ENCODE data around the gene USP21. TPM values are rescaled to one million over a fixed set of nuclear protein-coding genes. Genes with fewer than 3 reads are reported as not detected.

Gene USP21
- total and polyA plus RNA-seq, 2 donors (not counting 3 experiments of a cell fraction or from before 2014, with no cell fraction given) = 19.7 to 29.2 TPM

GRCh38 chr1:161174911-161175310 is 15.6 kb downstream of the USP21 start:
- Histone ChIP-seq H3K79me2 (ENCODE audit: control insufficient read depth, insufficient read depth, low read length) (peaks cover 8% of the 10 kb centered on the region), H3K27me3 (ENCODE audit: control insufficient read depth in 2 of 2, insufficient read depth in 2 of 2, low read length in 2 of 2) (no peaks in the 10 kb centered on the region), H3K9ac (replicated peaks; ENCODE audit: extremely low read depth, insufficient read depth, low read length) (no peak overlapping the region), H2AFZ (ENCODE audit: low read depth, low read length) (no peak overlapping the region), H4K20me1 (replicated peaks; ENCODE audit: control insufficient read depth, extremely low read depth, insufficient read depth, low read length) (no peaks in the 10 kb centered on the region), H3K27ac (ENCODE audit: insufficient read depth, low read depth, low read length) (no peak overlapping the region), H3K4me2 (ENCODE audit: insufficient read depth, low read length) (no peak overlapping the region), H3K4me1 (ENCODE audit: control insufficient read depth, extremely low read depth, insufficient read depth, low read length) (peaks cover 11% of the 10 kb centered on the region), H3K36me3 (ENCODE audit: control insufficient read depth in 2 of 2, extremely low read depth in 1 of 2, insufficient read depth in 2 of 2, low read length in 2 of 2) (peaks cover 11 to 20% of the 10 kb centered on the region in 2 experiments), H3K9me3 (replicated peaks; ENCODE audit: control insufficient read depth, insufficient read depth, low read length) (no peaks in the 10 kb centered on the region), H3K4me3 (replicated peaks in 1 of 3; ENCODE audit: insufficient read depth in 1 of 3, low read depth in 1 of 3, low read length in 3 of 3) (no peak overlapping the region), H3K9me1 (replicated peaks; ENCODE audit: control insufficient read depth, extremely low read depth, insufficient read depth, low read length) (no peaks in the 10 kb centered on the region)
- BruUV-seq (replicated peaks) = no TSS peak
- DNase-seq (ENCODE audit: low read depth, low spot score) (no peak), FAIRE-seq (no peak)
- ChIA-PET POLR2A (no interaction called here), CTCF (interaction anchor here (2.1 kb wide), 1 partner anchor 9 kb away, joined by 5 read pairs; the partner anchor contains the start of gene PPOX)
- dilution Hi-C loops (cut with MboI; ENCODE audit: extremely low pct_ligation_motif_present, low sequenced_read_pairs) = no loop called here
- intact Hi-C loops (cut with micrococcal nuclease) = no loop called here
- TF ChIP-seq, protein P1, sequence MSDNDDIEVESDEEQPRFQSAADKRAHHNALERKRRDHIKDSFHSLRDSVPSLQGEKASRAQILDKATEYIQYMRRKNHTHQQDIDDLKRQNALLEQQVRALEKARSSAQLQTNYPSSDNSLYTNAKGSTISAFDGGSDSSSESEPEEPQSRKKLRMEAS (IDR thresholded peaks at IDR 0.05; ENCODE audit: insufficient read depth, insufficient read length) = no peak
- TF ChIP-seq POLR2AphosphoS5 (IDR thresholded peaks at IDR 0.05; ENCODE audit: insufficient read depth, low read depth, low read length) (no peak), MYC (IDR thresholded peaks at IDR 0.05; ENCODE audit: low read depth, low read length) (no peak), POLR2A (IDR thresholded peaks at IDR 0.05; ENCODE audit: low read depth, low read length) (no peak), GATA2 (IDR thresholded peaks at IDR 0.05; ENCODE audit: insufficient read depth, insufficient read length, low read depth, low read length) (no peak), FOS (IDR thresholded peaks at IDR 0.05; ENCODE audit: borderline replicate concordance, insufficient read depth, low read length) (no peak), EZH2 (IDR thresholded peaks at IDR 0.05; ENCODE audit: borderline replicate concordance, low read depth, low read length, severe bottlenecking) (no peak), JUN (IDR thresholded peaks at IDR 0.05; ENCODE audit: borderline replicate concordance, insufficient read depth, insufficient read length, low read depth) (no peak)
- TF ChIP-seq, protein P2, sequence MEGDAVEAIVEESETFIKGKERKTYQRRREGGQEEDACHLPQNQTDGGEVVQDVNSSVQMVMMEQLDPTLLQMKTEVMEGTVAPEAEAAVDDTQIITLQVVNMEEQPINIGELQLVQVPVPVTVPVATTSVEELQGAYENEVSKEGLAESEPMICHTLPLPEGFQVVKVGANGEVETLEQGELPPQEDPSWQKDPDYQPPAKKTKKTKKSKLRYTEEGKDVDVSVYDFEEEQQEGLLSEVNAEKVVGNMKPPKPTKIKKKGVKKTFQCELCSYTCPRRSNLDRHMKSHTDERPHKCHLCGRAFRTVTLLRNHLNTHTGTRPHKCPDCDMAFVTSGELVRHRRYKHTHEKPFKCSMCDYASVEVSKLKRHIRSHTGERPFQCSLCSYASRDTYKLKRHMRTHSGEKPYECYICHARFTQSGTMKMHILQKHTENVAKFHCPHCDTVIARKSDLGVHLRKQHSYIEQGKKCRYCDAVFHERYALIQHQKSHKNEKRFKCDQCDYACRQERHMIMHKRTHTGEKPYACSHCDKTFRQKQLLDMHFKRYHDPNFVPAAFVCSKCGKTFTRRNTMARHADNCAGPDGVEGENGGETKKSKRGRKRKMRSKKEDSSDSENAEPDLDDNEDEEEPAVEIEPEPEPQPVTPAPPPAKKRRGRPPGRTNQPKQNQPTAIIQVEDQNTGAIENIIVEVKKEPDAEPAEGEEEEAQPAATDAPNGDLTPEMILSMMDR (IDR thresholded peaks at IDR 0.05; ENCODE audit: extremely low read depth in 1 of 2, insufficient read depth in 1 of 2, low read depth in 1 of 2, low read length in 2 of 2) = no peak

Data from endothelial cell of umbilical vein (primary cell).